ENCODE data around the gene SUGT1.

DNA sequence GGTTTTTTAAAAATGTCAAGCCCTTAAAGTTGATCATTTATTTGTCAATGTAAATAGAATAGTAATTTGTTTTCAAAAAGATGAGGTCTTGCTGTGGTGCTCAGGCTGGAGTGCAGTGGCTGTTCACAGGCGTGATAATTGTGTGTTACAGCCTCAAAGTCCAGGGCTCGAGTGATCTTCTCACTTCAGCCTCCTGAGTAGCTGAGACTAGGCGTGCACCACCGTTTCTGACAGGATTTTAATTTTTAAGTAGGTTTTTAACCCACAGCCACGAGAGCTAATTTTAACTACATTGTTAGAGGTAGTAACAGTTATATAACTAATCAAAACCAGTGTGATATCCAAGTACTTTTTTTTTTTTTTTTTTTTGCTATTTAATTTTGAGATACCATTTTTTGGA is 43.9 kb downstream of the SUGT1 start:
- TF ChIP-seq, protein P1, sequence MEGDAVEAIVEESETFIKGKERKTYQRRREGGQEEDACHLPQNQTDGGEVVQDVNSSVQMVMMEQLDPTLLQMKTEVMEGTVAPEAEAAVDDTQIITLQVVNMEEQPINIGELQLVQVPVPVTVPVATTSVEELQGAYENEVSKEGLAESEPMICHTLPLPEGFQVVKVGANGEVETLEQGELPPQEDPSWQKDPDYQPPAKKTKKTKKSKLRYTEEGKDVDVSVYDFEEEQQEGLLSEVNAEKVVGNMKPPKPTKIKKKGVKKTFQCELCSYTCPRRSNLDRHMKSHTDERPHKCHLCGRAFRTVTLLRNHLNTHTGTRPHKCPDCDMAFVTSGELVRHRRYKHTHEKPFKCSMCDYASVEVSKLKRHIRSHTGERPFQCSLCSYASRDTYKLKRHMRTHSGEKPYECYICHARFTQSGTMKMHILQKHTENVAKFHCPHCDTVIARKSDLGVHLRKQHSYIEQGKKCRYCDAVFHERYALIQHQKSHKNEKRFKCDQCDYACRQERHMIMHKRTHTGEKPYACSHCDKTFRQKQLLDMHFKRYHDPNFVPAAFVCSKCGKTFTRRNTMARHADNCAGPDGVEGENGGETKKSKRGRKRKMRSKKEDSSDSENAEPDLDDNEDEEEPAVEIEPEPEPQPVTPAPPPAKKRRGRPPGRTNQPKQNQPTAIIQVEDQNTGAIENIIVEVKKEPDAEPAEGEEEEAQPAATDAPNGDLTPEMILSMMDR (IDR thresholded peaks at IDR 0.05; ENCODE audit: extremely low read depth in 1 of 2, insufficient read depth in 1 of 2, low read depth in 1 of 2, low read length in 2 of 2) = no peak
- TF ChIP-seq POLR2A (IDR thresholded peaks at IDR 0.05; ENCODE audit: low read depth, low read length) = no peak

Measured in endothelial cell of umbilical vein (primary cell).